SK-N-SH (cell line): ENCODE measurements around the gene MYDGF. TPM values are rescaled to one million over a fixed set of nuclear protein-coding genes. Genes with fewer than 3 reads are reported as not detected.

Experiments
- CTCF ChIA-PET: fragments of 300-600, 350-600 bp; formaldehyde crosslinking; extraction: SDS; loops from one replicate; lab custom pipeline; 2021; lab: Yijun Ruan, JAX
- POLR2A ChIA-PET: fragments of 350-600 bp; sonication (Branson Sonifier 250); formaldehyde crosslinking; extraction: SDS; loops from one replicate; lab custom pipeline; 2020; ENCODE audit warnings: antibody characterized with exemption, inconsistent platforms; lab: Yijun Ruan, JAX
- DNase-seq: peaks from one replicate; pipeline ENCODE4 v3.0.0; 2012
- H2AFZ ChIP-seq: fragments of 200-600 bp; sonication (generic); 2 replicates; pipeline ENCODE4 v1.8.1; 2016; ENCODE audit warnings: antibody characterized with exemption, mild to moderate bottlenecking, low read depth
- H3F3A ChIP-seq: fragments of 200-600 bp; sonication (generic); replicated peaks from 2 replicates; pipeline ENCODE3; 2016; ENCODE audit warnings: antibody characterized with exemption, mild to moderate bottlenecking; ENCODE audit not compliant: insufficient read depth
- H3K27ac ChIP-seq, 2 experiments: fragments of 200-500 bp in 1 of 2; fragments of 200-600 bp in 1 of 2; sonication (Bioruptor generic) in 1 of 2; sonication (generic), shearing (Covaris generic) in 1 of 2; 2 replicates each; pipeline versions ENCODE4 v1.5.1 to v1.6.1; 2014 to 2016; ENCODE audit warnings: low read depth in 2 of 2, inconsistent platforms in 1 of 2, low read length in 1 of 2, mild to moderate bottlenecking in 1 of 2, mixed read lengths in 1 of 2
- H3K27me3 ChIP-seq: fragments of 200-600 bp; sonication (generic), shearing (Covaris generic); 2 replicates; pipeline ENCODE4 v1.6.1; 2016; ENCODE audit warnings: mixed run types; ENCODE audit not compliant: insufficient read depth
- H3K36me3 ChIP-seq, 2 experiments: fragments of 200-500 bp in 1 of 2; fragments of 200-600 bp in 1 of 2; sonication (Bioruptor generic) in 1 of 2; sonication (generic) in 1 of 2; replicated peaks in 1 of 2; 2 replicates each; pipeline versions ENCODE3 to v1.5.1; 2014 to 2016; ENCODE audit warnings: low read length in 1 of 2, mild to moderate bottlenecking in 1 of 2; ENCODE audit not compliant: insufficient read depth in 2 of 2, control insufficient read depth in 1 of 2
- H3K4me1 ChIP-seq, 2 experiments: fragments of 200-500 bp in 1 of 2; fragments of 200-600 bp in 1 of 2; sonication (Bioruptor generic) in 1 of 2; sonication (generic), shearing (Covaris generic) in 1 of 2; 2 replicates each; pipeline versions ENCODE4 v1.5.1 to v1.6.1; 2014 to 2016; ENCODE audit warnings: low read depth in 1 of 2, low read length in 1 of 2, mixed run types in 1 of 2; ENCODE audit not compliant: insufficient read depth in 2 of 2, control insufficient read depth in 1 of 2
- H3K4me2 ChIP-seq: fragments of 200-600 bp; sonication (generic), shearing (Covaris generic); 2 replicates; pipeline ENCODE4 v1.6.1; 2017; ENCODE audit warnings: mixed run types
- H3K4me3 ChIP-seq, 2 experiments: fragments of 200-500 bp in 1 of 2; fragments of 200-600 bp in 1 of 2; sonication (Bioruptor generic) in 1 of 2; sonication (generic), shearing (Covaris generic) in 1 of 2; 2 replicates each; pipeline versions ENCODE4 v1.5.1 to v1.8.1; 2014 to 2016; ENCODE audit warnings: low read depth in 2 of 2, inconsistent platforms in 1 of 2, low read length in 1 of 2, mild to moderate bottlenecking in 1 of 2, mixed read lengths in 1 of 2, moderate library complexity in 1 of 2
- H3K79me2 ChIP-seq: fragments of 200-600 bp; sonication (generic); 2 replicates; pipeline ENCODE4 v1.8.1; 2017; ENCODE audit warnings: mild to moderate bottlenecking; ENCODE audit not compliant: insufficient read depth
- H3K9ac ChIP-seq: fragments of 200-600 bp; sonication (generic); 2 replicates; pipeline ENCODE4 v1.6.1; 2017; ENCODE audit warnings: mixed run types
- H3K9me2 ChIP-seq: fragments of 200-600 bp; sonication (generic); 2 replicates; pipeline ENCODE4 v1.6.1; 2017; ENCODE audit warnings: mixed run types
- H3K9me3 ChIP-seq: fragments of 200-600 bp; sonication (generic); 2 replicates; pipeline ENCODE4 v1.6.1; 2017; ENCODE audit warnings: mixed run types, mild to moderate bottlenecking, moderate library complexity
- H4K20me1 ChIP-seq: fragments of 200-600 bp; sonication (generic); 2 replicates; pipeline ENCODE4 v1.6.1; 2017; ENCODE audit warnings: mild to moderate bottlenecking, mixed run types; ENCODE audit not compliant: insufficient read depth
- CHD2 ChIP-seq: fragments of 150-350 bp; IDR thresholded peaks from 2 replicates; pipeline ENCODE4 v1.6.1; 2018; ENCODE audit warnings: low read length; ENCODE audit not compliant: partially characterized antibody
- EZH2phosphoT487 ChIP-seq: fragments of 200-600 bp; sonication (generic); IDR thresholded peaks from 2 replicates; pipeline ENCODE4 v1.6.1; 2017; ENCODE audit warnings: low read depth, mixed run types, mild to moderate bottlenecking, antibody characterized with exemption, moderate library complexity, borderline replicate concordance
- FOSL2 ChIP-seq: IDR thresholded peaks from 2 replicates; pipeline ENCODE4 v1.4.0; 2012; ENCODE audit warnings: low read depth, mild to moderate bottlenecking, moderate library complexity, borderline replicate concordance
- FOXM1 ChIP-seq: IDR thresholded peaks from 2 replicates; pipeline ENCODE4 v1.4.0; 2012; ENCODE audit warnings: low read depth, mild to moderate bottlenecking
- GABPA ChIP-seq: IDR thresholded peaks from 2 replicates; pipeline ENCODE4 v1.4.0; 2012; ENCODE audit warnings: low read depth, mild to moderate bottlenecking
- MAX ChIP-seq: IDR thresholded peaks from 2 replicates; pipeline ENCODE4 v1.4.0; 2012; ENCODE audit warnings: low read depth
- MXI1 ChIP-seq: IDR thresholded peaks from 2 replicates; pipeline ENCODE4 v1.6.1; 2012; ENCODE audit warnings: mild to moderate bottlenecking, low read depth, low read length, improper control_type of control experiment
- NFIC ChIP-seq: IDR thresholded peaks from 2 replicates; pipeline ENCODE4 v1.4.0; 2012; ENCODE audit warnings: borderline replicate concordance
- PBX3 ChIP-seq: IDR thresholded peaks from 2 replicates; pipeline ENCODE4; 2012
- RCOR1 ChIP-seq: fragments of 150-350 bp; IDR thresholded peaks from 2 replicates; pipeline ENCODE4 v1.6.1; 2017; ENCODE audit warnings: antibody characterized with exemption, low read length
- REST ChIP-seq: IDR thresholded peaks from 2 replicates; pipeline ENCODE4 v1.6.1; 2012; ENCODE audit warnings: mild to moderate bottlenecking, low read depth, low read length, moderate library complexity
- RFX5 ChIP-seq: IDR thresholded peaks from 2 replicates; pipeline ENCODE4 v1.6.1; 2012; ENCODE audit warnings: mild to moderate bottlenecking, improper control_type of control experiment, low read length
- RXRA ChIP-seq: IDR thresholded peaks from 2 replicates; pipeline ENCODE4 v1.4.0; 2012; ENCODE audit warnings: low read depth, mild to moderate bottlenecking, borderline replicate concordance
- SIN3A ChIP-seq: IDR thresholded peaks from 2 replicates; pipeline ENCODE4 v1.6.1; 2012; ENCODE audit warnings: low read depth, mild to moderate bottlenecking, low read length, moderate library complexity, borderline replicate concordance
- SMC3 ChIP-seq: IDR thresholded peaks from 2 replicates; pipeline ENCODE4 v1.6.1; 2012; ENCODE audit warnings: low read depth, low read length, improper control_type of control experiment
- USF1 ChIP-seq: IDR thresholded peaks from 2 replicates; pipeline ENCODE4 v1.4.0; 2012; ENCODE audit warnings: low read depth, borderline replicate concordance
- USF2 ChIP-seq: fragments of 150-350 bp; IDR thresholded peaks from 2 replicates; pipeline ENCODE4 v1.6.1; 2017; ENCODE audit warnings: antibody characterized with exemption, low read length, low read depth, borderline replicate concordance
- YY1 ChIP-seq: IDR thresholded peaks from 2 replicates; pipeline ENCODE4 v1.4.0; 2012; ENCODE audit warnings: low read depth, mild to moderate bottlenecking
- WGBS: methylation state at CpG from one replicate; pipeline ENCODE4 v1.1.6; 2017; ENCODE audit warnings: low lambda C conversion rate; 5-methylcytosine and 5-hydroxymethylcytosine counted together
- polyA plus RNA-seq, 3 experiments: library from polyadenylated mRNA; depleted of rRNA; stranded (reverse); fragments of >200 nt; gene quantifications; 2 replicates each; pipeline ENCODE4 v1.2.3, GENCODE V29; 2012

The MYDGF gene
- polyA plus RNA-seq, 1 of the 3 experiments (the other 2 are of a cell fraction) = 312 TPM

- ChIA-PET CTCF (no interaction called here), POLR2A (no interaction called here)
- Histone ChIP-seq H3K9me3 (no peaks in the 10 kb centered on the region), H3K4me2 (peak overlapping the region; percentile 51; the same call in 1 of the 2 replicates), H3K27me3 (no peaks in the 10 kb centered on the region), H3K9ac (0 out of 2 replicates have a peak overlapping the region, but pooled peaks have one; percentile 31), H4K20me1 (no peaks in the 10 kb centered on the region), H3K4me3 (no peak overlapping the region), H3K79me2 (peaks cover 46% of the 10 kb centered on the region; the same call in 1 of the 2 replicates), H3K9me2 (no peaks in the 10 kb centered on the region), H3K4me1 (peaks cover 0 to 17% of the 10 kb centered on the region in 2 experiments; a peak in 2 of 4 replicates), H2AFZ (no peak overlapping the region), H3K27ac (peak overlapping the region in 1 of 2 experiments; percentile 68; a peak in 2 of 4 replicates), H3K36me3 (peaks cover 40 to 41% of the 10 kb centered on the region in 2 experiments), H3F3A (peaks cover 12% of the 10 kb centered on the region)
- 98% methylated on average over 7 of the region's 14 CpGs for WGBS
- TF ChIP-seq PBX3 = no peak
- no peak for TF ChIP-seq USF2
- DNase-seq = peak; percentile 18
Observed at GRCh38 chr19:4712771-4713170, 42.6 kb upstream of the MYDGF start.

- CTCF ChIA-PET = interaction anchor here (0.9 kb wide), 2 partner anchors 12 to 80 kb away, joined by 3 to 4 read pairs; partner anchors contain the start of gene FEM1A
- Histone ChIP-seq H4K20me1 (no peaks in the 10 kb centered on the region), H2AFZ (no peak overlapping the region), H3K9ac (no peak overlapping the region), H3K27ac (no peak overlapping the region), H3K4me1 (peaks cover 0 to 14% of the 10 kb centered on the region in 2 experiments; a peak in 2 of 4 replicates), H3K79me2 (peaks cover 40% of the 10 kb centered on the region; the same call in 1 of the 2 replicates), H3K27me3 (no peaks in the 10 kb centered on the region), H3F3A (peaks cover 6% of the 10 kb centered on the region), H3K4me2 (no peak overlapping the region), H3K36me3 (peaks cover 29 to 36% of the 10 kb centered on the region in 2 experiments), H3K4me3 (no peak overlapping the region), H3K9me2 (no peaks in the 10 kb centered on the region), H3K9me3 (no peaks in the 10 kb centered on the region)
- no peak for DNase-seq
- POLR2A ChIA-PET = no interaction called here
- 78% methylated on average over 4 of the region's 8 CpGs for WGBS
- TF ChIP-seq RXRA (no peak), SMC3 (no peak), EZH2phosphoT487 (no peak), SIN3A (no peak), NFIC (no peak), FOSL2 (no peak), USF2 (no peak), REST (no peak), USF1 (no peak), CHD2 (no peak), RFX5 (no peak), FOXM1 (no peak), MAX (no peak), GABPA (no peak), MXI1 (no peak), RCOR1 (no peak), YY1 (no peak)
Observed at GRCh38 chr19:4711211-4711610, 41.1 kb upstream of the MYDGF start.
